Stomach smooth muscle (tissue), 2 donors: ENCODE measurements around the gene NOP9.

Experiments used
- H3K27ac ChIP-seq: one replicate; pipeline ENCODE4 v1.7.0; 2013; ENCODE audit warnings: mild to moderate bottlenecking, low read length, inconsistent platforms
- H3K27me3 ChIP-seq, 2 donors: one replicate each; pipeline ENCODE4 v1.7.0; 2013; ENCODE audit warnings: low read length in 2 of 2; ENCODE audit not compliant: insufficient read depth in 2 of 2, control insufficient read depth in 1 of 2
- H3K36me3 ChIP-seq, 2 donors: one replicate each; pipeline ENCODE4 v1.7.0; 2013; ENCODE audit warnings: low read length in 2 of 2; ENCODE audit not compliant: control insufficient read depth in 2 of 2, insufficient read depth in 2 of 2
- H3K4me1 ChIP-seq: one replicate; pipeline ENCODE4 v1.7.0; 2013; ENCODE audit warnings: low read length; ENCODE audit not compliant: control insufficient read depth, insufficient read depth
- H3K4me3 ChIP-seq, 2 donors: one replicate each; pipeline ENCODE4 v1.7.0; 2013; ENCODE audit warnings: low read length in 2 of 2
- H3K9ac ChIP-seq, 2 donors: one replicate each; pipeline ENCODE4 v1.7.0; 2013; ENCODE audit warnings: low read length in 2 of 2, mild to moderate bottlenecking in 1 of 2
- H3K9me3 ChIP-seq, 2 donors: one replicate each; pipeline ENCODE4 v1.7.0; 2013; ENCODE audit warnings: low read length in 2 of 2; ENCODE audit not compliant: control insufficient read depth in 2 of 2
- donor health status: healthy.
- donor health status: Pancreatic carcinoma.

NOP9 gene

DNA sequence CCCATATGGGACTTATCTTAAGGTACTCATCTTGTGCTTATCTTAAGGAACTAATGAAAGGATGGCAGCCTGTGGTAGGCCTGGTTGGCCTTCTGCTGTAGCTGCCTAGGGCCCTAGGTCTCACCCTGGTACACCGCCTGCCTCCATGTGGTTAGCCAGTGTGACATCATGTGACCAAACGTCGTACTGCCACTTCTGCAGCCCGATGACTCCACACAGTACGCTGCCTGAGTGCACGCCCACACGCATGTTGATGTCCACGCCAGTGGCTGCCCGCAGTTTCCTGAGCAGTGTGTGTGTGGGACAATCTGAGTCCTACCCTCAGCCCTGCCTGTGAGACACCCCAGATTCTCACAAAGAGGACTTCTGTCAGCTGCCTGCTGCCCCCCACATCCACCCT is 30.1 kb downstream of the NOP9 start:
- Histone ChIP-seq H3K9me3 (no peaks in the 10 kb centered on the region), H3K9ac (no peak overlapping the region), H3K27me3 (peaks cover 22 to 25% of the 10 kb centered on the region in 2 donors), H3K4me1 (peaks cover 33% of the 10 kb centered on the region), H3K36me3 (no peaks in the 10 kb centered on the region), H3K4me3 (no peak overlapping the region), H3K27ac (no peak overlapping the region)

DNA sequence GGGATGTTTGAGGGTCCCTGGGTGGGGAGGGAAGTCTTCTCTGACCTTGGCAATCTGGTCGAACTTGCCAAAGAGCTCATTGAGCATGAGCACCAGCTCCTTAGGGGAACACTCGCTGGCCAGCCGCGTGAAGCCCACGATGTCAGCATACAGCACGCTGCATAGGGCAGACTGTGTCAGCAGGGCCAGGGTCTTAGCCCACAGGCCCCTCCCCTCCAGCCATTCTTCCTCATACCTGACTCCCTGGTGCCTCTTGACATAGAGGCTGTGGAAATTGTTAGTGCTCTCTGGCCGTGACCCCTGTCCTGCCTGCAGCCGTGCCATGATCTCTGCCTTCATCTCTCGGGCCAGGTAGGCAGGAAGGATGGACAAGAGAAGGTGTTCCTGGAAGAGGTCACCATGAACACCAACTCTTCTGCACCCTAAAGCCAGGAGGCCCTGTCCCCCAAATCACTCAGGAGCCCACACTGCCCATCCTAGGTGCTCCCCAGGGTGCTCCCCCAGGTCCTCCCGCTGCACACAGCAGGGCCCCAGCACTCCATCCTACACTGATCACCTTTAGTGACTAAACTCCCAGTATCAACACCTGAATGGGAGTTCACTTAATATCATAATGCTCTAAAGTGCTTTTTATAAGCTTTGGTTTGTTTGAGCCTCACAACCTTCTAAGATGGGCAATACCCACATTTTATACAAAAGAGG is 31.5 kb downstream of the NOP9 start:
- H3K4me1 ChIP-seq: peaks cover 33% of the 10 kb centered on the region
- no peak overlapping the region for H3K4me3 ChIP-seq
- peaks cover 34 to 38% of the 10 kb centered on the region in 2 donors for H3K27me3 ChIP-seq
- H3K27ac ChIP-seq: no peak overlapping the region
- no peaks in the 10 kb centered on the region for H3K9me3 ChIP-seq
- no peaks in the 10 kb centered on the region for H3K36me3 ChIP-seq
- no peak overlapping the region for H3K9ac ChIP-seq

DNA sequence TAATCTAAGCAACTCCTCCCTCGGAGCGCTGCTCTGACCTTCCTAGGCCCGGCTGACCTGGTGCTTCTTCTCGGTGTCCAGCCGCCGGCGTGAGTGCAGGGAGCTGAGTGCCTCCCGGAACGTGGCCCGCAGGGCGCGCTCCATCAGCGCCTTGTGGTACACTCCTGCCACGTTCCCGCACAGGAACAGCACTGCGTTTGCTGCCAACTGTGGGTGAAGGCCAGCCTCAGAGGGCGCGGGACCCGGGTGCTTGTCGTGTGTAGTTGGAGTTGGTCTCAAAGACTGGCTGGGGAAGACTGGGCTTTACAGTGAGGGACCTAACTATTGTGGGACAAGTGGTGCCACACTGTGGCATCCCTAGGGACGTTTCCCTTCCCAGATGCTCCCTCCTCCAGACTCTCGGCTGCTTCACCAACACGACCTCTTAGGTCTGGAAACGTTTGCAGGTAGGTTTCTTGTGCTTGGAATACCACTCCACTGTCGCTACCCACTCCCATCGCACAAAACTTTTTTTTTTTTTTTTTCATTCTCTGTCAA is 32.1 kb downstream of the NOP9 start:
- no peaks in the 10 kb centered on the region for H3K9me3 ChIP-seq
- H3K27me3 ChIP-seq: peaks cover 34 to 43% of the 10 kb centered on the region in 2 donors
- no peak overlapping the region for H3K9ac ChIP-seq
- H3K4me3 ChIP-seq: peak overlapping the region in 1 of 2 donors; percentile 66
- no peak overlapping the region for H3K27ac ChIP-seq
- peaks cover 33% of the 10 kb centered on the region for H3K4me1 ChIP-seq
- no peaks in the 10 kb centered on the region for H3K36me3 ChIP-seq

DNA sequence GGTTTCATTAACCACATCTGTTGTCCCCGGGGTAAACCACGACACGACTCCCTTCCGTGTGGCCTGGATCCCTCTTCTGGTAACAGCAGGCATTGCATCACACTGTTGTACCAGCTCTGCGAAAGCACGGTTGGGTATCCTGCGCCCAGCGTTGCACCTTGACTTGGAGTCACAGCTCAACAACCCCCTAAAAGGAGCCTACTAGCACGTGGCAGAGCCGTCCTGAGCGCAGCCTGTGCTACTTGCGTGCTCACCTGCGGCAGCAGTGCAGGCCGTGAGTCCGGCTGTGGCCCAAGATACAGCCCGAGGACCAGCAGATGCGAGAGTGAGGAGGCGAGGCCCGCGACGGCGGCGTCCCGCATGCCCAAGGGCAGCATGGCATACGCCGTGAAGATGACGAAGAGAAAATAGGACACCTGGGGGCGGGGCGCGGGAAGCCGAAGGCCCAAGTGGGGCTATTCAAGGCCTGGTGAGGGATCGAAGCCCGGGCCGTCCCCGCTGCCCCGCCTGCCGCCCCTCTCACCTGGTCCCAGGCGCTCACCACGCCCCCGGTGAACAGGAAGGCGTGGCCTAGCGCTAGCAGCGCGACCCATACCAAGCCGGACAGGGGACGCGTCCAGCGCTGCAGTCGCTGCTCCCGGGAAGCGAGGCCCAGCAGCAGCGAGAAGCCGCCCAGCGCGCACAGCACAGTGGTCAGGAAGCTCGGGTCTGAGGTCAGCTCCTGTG is 32.8 kb downstream of the NOP9 start:
- peaks cover 33% of the 10 kb centered on the region for H3K4me1 ChIP-seq
- H3K27ac ChIP-seq: no peak overlapping the region
- peak overlapping the region; percentile 46 to 66 for H3K4me3 ChIP-seq
- peaks cover 36 to 44% of the 10 kb centered on the region in 2 donors for H3K27me3 ChIP-seq
- peak overlapping the region in 1 of 2 donors; percentile 15 for H3K9ac ChIP-seq
- H3K9me3 ChIP-seq: no peaks in the 10 kb centered on the region
- H3K36me3 ChIP-seq: no peaks in the 10 kb centered on the region

DNA sequence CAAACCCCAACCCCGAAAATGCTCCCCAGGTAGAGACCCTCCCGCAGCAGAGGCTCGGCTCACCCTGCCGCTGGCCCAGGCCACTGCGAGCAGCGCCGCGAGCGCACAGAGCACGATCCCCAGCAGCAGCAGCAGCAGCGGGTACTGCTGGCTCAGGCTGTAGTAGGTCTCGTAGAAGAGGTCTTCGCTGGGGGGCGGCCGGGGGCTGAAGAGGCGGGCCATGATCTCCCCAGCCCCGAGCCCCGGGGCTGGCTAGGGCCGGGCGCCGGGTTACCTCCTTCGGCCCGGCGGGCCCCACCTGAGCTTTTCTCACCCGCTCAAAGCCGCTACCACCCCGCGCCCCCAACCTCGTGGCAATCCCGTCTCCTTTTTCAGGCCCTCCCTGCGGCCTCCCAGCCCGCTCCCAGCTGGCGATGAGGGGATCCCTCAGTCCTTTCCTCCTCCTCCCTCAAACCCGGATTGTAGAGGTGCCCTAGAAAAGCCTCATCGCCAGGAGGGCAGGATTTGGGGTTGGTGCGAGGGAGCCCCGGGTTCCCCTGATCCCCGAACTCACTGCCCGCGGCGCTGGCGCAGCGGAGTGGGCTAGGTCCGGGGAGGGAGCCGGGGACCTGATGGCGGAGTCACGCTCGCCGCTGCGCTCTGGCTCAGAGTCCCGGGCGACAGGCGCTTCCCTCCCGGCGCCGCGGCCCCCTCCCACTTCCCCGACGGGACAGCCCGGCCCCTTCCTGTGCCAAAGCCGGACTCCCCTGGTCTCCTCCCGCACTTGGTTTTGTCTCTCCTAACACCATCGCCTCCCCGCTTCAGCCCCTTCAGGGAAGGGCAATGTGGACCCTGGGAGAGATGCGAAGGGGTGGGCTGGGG is 35.0 kb downstream of the NOP9 start, which contains the start of gene ADCY4:
ADCY4 (minus strand) TSS at position 641 of the 861 bp plus-strand sequence; CDS start at position 222, 419 bp downstream.
- peak within 1 kb of the TSS; percentile 36 to 55 for H3K9ac ChIP-seq
- H3K27me3 ChIP-seq: peaks cover 46 to 51% of the 10 kb centered on the region in 2 donors
- H3K27ac ChIP-seq: peak within 1 kb of the TSS; percentile 53
- no peaks in the 10 kb centered on the region for H3K36me3 ChIP-seq
- H3K4me3 ChIP-seq: peak within 1 kb of the TSS; percentile 46 to 64
- H3K4me1 ChIP-seq: peaks cover 35% of the 10 kb centered on the region
- H3K9me3 ChIP-seq: no peaks in the 10 kb centered on the region

DNA sequence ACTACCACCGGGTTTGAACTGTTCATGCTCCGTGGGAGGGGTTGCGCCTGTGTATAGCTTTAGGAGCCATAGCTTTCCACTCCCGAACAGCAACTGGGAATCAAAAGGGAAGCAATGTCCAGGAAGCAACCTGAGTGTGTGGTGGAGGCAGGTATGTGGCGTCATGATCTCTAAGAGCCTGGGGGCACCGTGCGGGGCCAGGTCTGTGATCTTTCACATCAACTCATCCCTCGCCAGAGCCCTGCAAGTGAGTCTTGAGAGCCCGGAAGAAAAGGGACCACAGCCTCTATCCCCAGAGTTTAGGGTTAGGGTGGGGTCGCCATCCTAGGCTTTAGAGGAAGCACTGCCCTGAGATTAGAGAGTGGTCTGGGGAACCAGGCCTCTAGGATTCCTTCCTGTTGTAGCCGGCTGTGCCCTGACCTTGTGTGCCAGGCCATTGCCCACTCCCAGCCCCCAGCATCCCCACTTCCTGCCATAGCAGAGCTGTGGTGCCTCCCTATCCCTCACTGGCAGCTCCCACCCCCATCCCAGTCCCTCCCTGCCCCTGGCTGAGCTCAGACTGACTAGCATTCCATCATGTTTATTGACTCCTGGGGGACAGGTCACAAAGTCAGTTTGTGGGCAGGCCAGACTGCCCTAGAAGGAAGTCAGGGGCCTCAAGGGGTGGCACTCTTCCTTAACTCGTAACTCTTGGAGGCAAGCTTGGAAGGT is 36.0 kb downstream of the NOP9 start:
- peaks cover 30% of the 10 kb centered on the region for H3K4me1 ChIP-seq
- H3K36me3 ChIP-seq: no peaks in the 10 kb centered on the region
- no peak overlapping the region for H3K9ac ChIP-seq
- no peak overlapping the region for H3K27ac ChIP-seq
- no peaks in the 10 kb centered on the region for H3K9me3 ChIP-seq
- peak overlapping the region in 1 of 2 donors; percentile 64 for H3K4me3 ChIP-seq
- peaks cover 46 to 50% of the 10 kb centered on the region in 2 donors for H3K27me3 ChIP-seq

DNA sequence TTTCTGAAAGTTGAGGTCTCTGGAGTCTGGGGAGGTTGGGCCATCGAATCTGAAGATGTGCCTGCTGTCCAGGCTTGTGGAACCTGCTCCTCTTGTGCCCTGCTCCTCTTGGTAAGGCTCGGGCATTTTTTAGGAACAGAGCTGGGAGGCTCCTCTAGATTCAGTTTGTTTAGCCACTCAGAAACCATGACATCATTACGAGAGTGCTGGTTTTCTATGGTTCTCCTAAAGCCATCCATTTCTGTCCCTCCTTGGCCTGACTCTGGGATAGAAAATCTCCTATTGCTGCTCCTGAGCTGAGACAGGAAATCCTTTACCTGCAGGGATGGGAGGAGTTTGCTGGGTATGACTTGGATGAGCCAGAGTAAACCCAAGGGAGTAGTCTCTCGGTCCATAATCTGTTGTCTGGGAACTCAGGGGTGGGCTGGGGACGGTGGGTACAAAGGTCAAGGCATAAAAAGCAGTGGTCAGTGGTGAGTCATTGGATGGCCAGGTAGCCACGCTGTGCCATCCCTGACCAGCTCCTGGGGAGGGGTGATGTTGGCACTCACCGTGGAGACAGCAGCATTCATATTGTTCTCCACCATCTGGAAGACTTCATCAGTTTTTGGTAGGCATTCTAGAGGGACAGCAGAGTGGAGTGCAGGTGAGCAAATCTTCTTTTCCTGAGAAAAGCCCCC is 37.6 kb downstream of the NOP9 start:
- Histone ChIP-seq H3K9ac (no peak overlapping the region), H3K27ac (no peak overlapping the region), H3K36me3 (no peaks in the 10 kb centered on the region), H3K4me1 (peaks cover 22% of the 10 kb centered on the region), H3K9me3 (no peaks in the 10 kb centered on the region), H3K4me3 (no peak overlapping the region), H3K27me3 (peaks cover 42 to 48% of the 10 kb centered on the region in 2 donors)

DNA sequence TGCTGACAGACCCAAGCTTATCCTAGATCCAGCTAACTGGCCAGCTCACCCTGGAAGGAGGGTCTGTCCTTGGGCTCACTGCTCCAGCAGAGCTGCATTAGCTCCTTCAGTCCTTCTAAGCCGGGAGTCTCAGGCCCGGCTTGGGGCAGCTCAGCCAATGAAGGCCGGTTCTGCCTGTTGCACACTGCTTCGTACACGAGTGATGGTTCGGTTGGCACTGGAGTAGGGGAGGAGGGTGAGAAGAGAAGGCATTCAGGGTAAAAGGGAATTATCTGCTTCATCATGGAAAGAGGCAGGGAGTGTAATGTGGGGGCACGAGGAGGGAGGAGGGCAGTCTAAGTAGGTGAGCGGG is 38.1 kb downstream of the NOP9 start:
- Histone ChIP-seq H3K4me3 (no peak overlapping the region), H3K27ac (no peak overlapping the region), H3K9ac (no peak overlapping the region), H3K27me3 (peaks cover 36 to 43% of the 10 kb centered on the region in 2 donors), H3K4me1 (peaks cover 17% of the 10 kb centered on the region), H3K36me3 (no peaks in the 10 kb centered on the region), H3K9me3 (no peaks in the 10 kb centered on the region)

DNA sequence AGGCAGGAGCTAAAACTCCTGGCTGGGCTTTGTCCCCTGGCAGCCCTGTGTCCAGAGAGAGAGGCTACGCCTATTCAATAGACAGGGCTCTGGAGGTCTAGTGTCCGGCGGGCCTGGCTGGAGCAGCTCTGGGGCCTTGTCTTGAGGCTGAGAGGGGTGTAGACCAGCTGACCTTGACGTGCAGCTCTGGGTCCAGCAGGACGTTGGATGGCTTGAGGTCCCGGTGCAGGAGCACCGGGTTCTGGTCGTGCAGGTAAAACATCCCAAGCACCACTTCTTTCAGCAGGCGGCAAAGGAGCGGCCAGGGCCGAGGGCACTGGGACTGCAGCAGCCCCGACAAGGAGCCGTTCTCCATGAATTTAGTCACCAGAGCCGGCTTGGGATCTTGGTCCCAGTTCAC is 39.2 kb downstream of the NOP9 start:
- H3K4me3 ChIP-seq: peak overlapping the region; percentile 46 to 61
- peak overlapping the region; percentile 24 for H3K27ac ChIP-seq
- no peaks in the 10 kb centered on the region for H3K36me3 ChIP-seq
- H3K9ac ChIP-seq: no peak overlapping the region
- H3K27me3 ChIP-seq: peaks cover 34 to 38% of the 10 kb centered on the region in 2 donors
- no peaks in the 10 kb centered on the region for H3K9me3 ChIP-seq
- H3K4me1 ChIP-seq: peaks cover 10% of the 10 kb centered on the region
